HepG2 (cell line): Measurements from ENCODE around the gene CDH11. TPM values are rescaled to one million over a fixed set of nuclear protein-coding genes. Genes with fewer than 3 reads are reported as not detected.

Experiments
- ATAC-seq: fragments of 200-7000 bp; cut with Tn5 transposase; 3 replicates; pipeline ENCODE4 v1.9.1; 2020; ENCODE audit warnings: mild to moderate bottlenecking, moderate library complexity
- BruUV-seq: library from RNA; stranded (reverse); fragments of 400-500 nt; replicated peaks from 2 replicates; lab custom pipeline; 2021; lab: Mats Ljungman, UMichigan
- CTCF ChIA-PET: fragments of 300-600 bp; formaldehyde crosslinking; extraction: SDS; loops from one replicate; lab custom pipeline; 2021; ENCODE audit warnings: low total read pairs, inconsistent platforms, low intra/inter-chr PET ratio; lab: Yijun Ruan, JAX
- POLR2A ChIA-PET: fragments of 350-600 bp; sonication (Branson Sonifier 250); formaldehyde crosslinking; loops from one replicate; lab custom pipeline; 2020; ENCODE audit warnings: antibody characterized with exemption, inconsistent platforms; lab: Yijun Ruan, JAX
- DNase-seq: peaks from one replicate; pipeline ENCODE4 v3.0.0-alpha.2; 2015; ENCODE audit warnings: low spot score
- FAIRE-seq: peaks from 3 replicates; lab custom pipeline; 2011; peaks lifted over from hg19 to GRCh38; lab: Jason Lieb, UNC
- H2AFZ ChIP-seq: one replicate; pipeline ENCODE4 v1.6.1; 2011; ENCODE audit warnings: low read length, inconsistent platforms
- H3K27ac ChIP-seq: fragments of 300-600 bp; 3 replicates; pipeline ENCODE4 v1.8.0; 2011; ENCODE audit warnings: mixed run types, mild to moderate bottlenecking, mixed read lengths, low read length, inconsistent platforms; ENCODE audit not compliant: insufficient read depth; ENCODE audit errors: extremely low read length
- H3K27me3 ChIP-seq, 2 experiments: fragments of 200-600 bp in 1 of 2; 2 replicates in 1 of 2; 3 replicates in 1 of 2; pipeline versions ENCODE4 v1.6.0 to v1.8.0; 2011; ENCODE audit warnings: low read length in 2 of 2, mild to moderate bottlenecking in 2 of 2, moderate library complexity in 2 of 2, inconsistent platforms in 1 of 2; ENCODE audit not compliant: insufficient read depth in 2 of 2, control insufficient read depth in 1 of 2
- H3K36me3 ChIP-seq, 2 experiments: fragments of 200-600 bp in 1 of 2; replicated peaks in 1 of 2; 2 replicates in 1 of 2; 3 replicates in 1 of 2; pipeline versions ENCODE4 v1.5.1 to v1.8.0; 2011; ENCODE audit warnings: low read length in 2 of 2, inconsistent platforms in 1 of 2; ENCODE audit not compliant: insufficient read depth in 2 of 2, control insufficient read depth in 1 of 2
- H3K4me1 ChIP-seq: 2 replicates; pipeline ENCODE4 v1.5.1; 2012; ENCODE audit warnings: low read length, inconsistent platforms; ENCODE audit not compliant: insufficient read depth
- H3K4me2 ChIP-seq: 2 replicates; pipeline ENCODE4 v1.6.0; 2011; ENCODE audit warnings: low read depth, low read length, inconsistent platforms
- H3K4me3 ChIP-seq, 3 experiments: fragments of 200-600 bp in 1 of 3; sonication (generic), shearing (Covaris generic) in 1 of 3; replicated peaks in 1 of 3; 2 replicates each; pipeline ENCODE4 v1.5.1; 2011 to 2016; ENCODE audit warnings: low read length in 3 of 3, inconsistent platforms in 2 of 3, low read depth in 2 of 3, mild to moderate bottlenecking in 2 of 3, control low read depth in 1 of 3, mixed read lengths in 1 of 3; ENCODE audit not compliant: insufficient read depth in 1 of 3
- H3K79me2 ChIP-seq: one replicate; pipeline ENCODE4 v1.6.1; 2011; ENCODE audit warnings: low read length, inconsistent platforms; ENCODE audit not compliant: insufficient read depth
- H3K9ac ChIP-seq: 2 replicates; pipeline ENCODE4 v1.6.0; 2011; ENCODE audit warnings: mild to moderate bottlenecking, low read depth, low read length, inconsistent platforms; ENCODE audit not compliant: insufficient read depth
- H3K9me3 ChIP-seq: 2 replicates; pipeline ENCODE4 v1.5.1; 2012; ENCODE audit warnings: mild to moderate bottlenecking, low read length
- H4K20me1 ChIP-seq: 2 replicates; pipeline ENCODE4 v1.6.0; 2011; ENCODE audit warnings: inconsistent platforms, mild to moderate bottlenecking, low read length, moderate library complexity; ENCODE audit not compliant: insufficient read depth
- ARID2 ChIP-seq: sonication (generic); formaldehyde crosslinking; IDR thresholded peaks from 2 replicates; pipeline ENCODE4 v1.8.1; 2022; ENCODE audit warnings: mild to moderate bottlenecking, missing genetic modification reagents, borderline replicate concordance
- ATRX ChIP-seq: sonication (generic); formaldehyde crosslinking; IDR thresholded peaks from 2 replicates; pipeline ENCODE4 v1.4.0; 2020; ENCODE audit warnings: missing genetic modification reagents, borderline replicate concordance
- BHLHE40 ChIP-seq: IDR thresholded peaks from 2 replicates; pipeline ENCODE4 v1.6.1; 2011; ENCODE audit warnings: low read length, improper control_type of control experiment
- GABPB1 ChIP-seq: IDR thresholded peaks from 2 replicates; pipeline ENCODE4 v1.6.1; 2016; ENCODE audit warnings: mild to moderate bottlenecking, missing genetic modification reagents, moderate library complexity, missing compliant biosample characterization
- GRHL1 ChIP-seq: sonication (generic); formaldehyde crosslinking; conservative IDR thresholded peaks from 2 replicates; pipeline ENCODE4 v1.8.0; 2022; ENCODE audit warnings: missing genetic modification reagents
- KLF15 ChIP-seq: sonication (generic); formaldehyde crosslinking; IDR thresholded peaks from 2 replicates; pipeline ENCODE4 v1.8.1; 2023; ENCODE audit warnings: borderline replicate concordance, mild to moderate bottlenecking, inconsistent platforms, missing genetic modification reagents, mixed read lengths
- SKIL ChIP-seq: sonication (generic); formaldehyde crosslinking; IDR thresholded peaks from 2 replicates; pipeline ENCODE4 v1.8.0; 2022; ENCODE audit warnings: missing genetic modification reagents, mild to moderate bottlenecking, moderate library complexity, borderline replicate concordance
- SOX13 ChIP-seq, 3 experiments: fragments of 450-650 bp in 1 of 3; sonication (generic) in 1 of 3; formaldehyde crosslinking in 1 of 3; IDR thresholded peaks in 2 of 3; conservative IDR thresholded peaks in 1 of 3; 2 replicates each; pipeline versions ENCODE4 v1.5.0 to v1.6.1; 2016 to 2020; ENCODE audit warnings: antibody characterized with exemption in 1 of 3, mild to moderate bottlenecking in 1 of 3, missing compliant biosample characterization in 1 of 3, missing genetic modification reagents in 1 of 3, moderate library complexity in 1 of 3
- ZFP41 ChIP-seq: sonication (generic); formaldehyde crosslinking; IDR thresholded peaks from 2 replicates; pipeline ENCODE4 v1.4.0; 2020; ENCODE audit warnings: mild to moderate bottlenecking, missing genetic modification reagents, borderline replicate concordance
- ZNF710 ChIP-seq: sonication (generic); formaldehyde crosslinking; IDR thresholded peaks from 2 replicates; pipeline ENCODE4 v1.5.0; 2020; ENCODE audit warnings: mild to moderate bottlenecking, missing genetic modification reagents, borderline replicate concordance
- ZNF713 ChIP-seq: sonication (generic); formaldehyde crosslinking; IDR thresholded peaks from 2 replicates; pipeline ENCODE4 v1.4.0; 2020; ENCODE audit warnings: mild to moderate bottlenecking, missing genetic modification reagents
- ZNF724P ChIP-seq: sonication (generic); formaldehyde crosslinking; IDR thresholded peaks from 2 replicates; pipeline ENCODE4 v1.8.0; 2022; ENCODE audit warnings: missing genetic modification reagents, borderline replicate concordance
- ZNF747 ChIP-seq: sonication (generic); formaldehyde crosslinking; IDR thresholded peaks from 2 replicates; pipeline ENCODE4 v1.8.1; 2023; ENCODE audit warnings: missing genetic modification reagents, mild to moderate bottlenecking, borderline replicate concordance
- ZSCAN20 ChIP-seq: sonication (generic); formaldehyde crosslinking; IDR thresholded peaks from 2 replicates; pipeline ENCODE4 v1.4.0; 2020; ENCODE audit warnings: missing genetic modification reagents, mild to moderate bottlenecking, borderline replicate concordance
- WGBS: methylation state at CpG from one replicate; pipeline ENCODE4 v1.1.6; 2017; ENCODE audit warnings: low lambda C conversion rate; 5-methylcytosine and 5-hydroxymethylcytosine counted together
- in situ Hi-C: cut with HindIII; loops from 2 replicates; pipeline ENCODE4 v1.10.0; 2017; ENCODE audit warnings: low pct_unique_long_range_greater_than_20kb; ENCODE audit not compliant: extremely low pct_ligation_motif_present
- intact Hi-C: fragments of 100-400 bp; cut with micrococcal nuclease; formaldehyde crosslinking; loops from one replicate; pipeline ENCODE4 v1.10.0; 2022; ENCODE audit not compliant: unreplicated experiment
- polyA plus RNA-seq, 8 experiments: library from polyadenylated mRNA; depleted of rRNA in 3 of 8; stranded (reverse) in 7 of 8; unstranded in 1 of 8; fragments of >200 nt; fragmentation: Illumina TruSeq in 4 of 8; extraction: Trizol in 4 of 8; gene quantifications; 2 replicates each; pipeline versions ENCODE4 v1.2.1 to v1.2.3, GENCODE V29; 2011 to 2016; ENCODE audit warnings: low read depth in 4 of 8, missing spikeins in 1 of 8, mixed read lengths in 1 of 8; ENCODE audit not compliant: insufficient read depth in 1 of 8
- total RNA-seq, 5 experiments: library from RNA; depleted of rRNA; stranded (reverse); fragments of >200 nt; fragmentation: Illumina TruSeq; extraction: Trizol; gene quantifications; 2 replicates each; pipeline ENCODE4 v1.2.3, GENCODE V29; 2016; ENCODE audit warnings: low read depth in 1 of 5

CDH11 gene
- total and polyA plus RNA-seq, 2 of the 13 experiments (the other 11 are each of a cell fraction or from before 2014, with no cell fraction given) = not detected

- TF ChIP-seq ZSCAN20 (CRISPR knock-in tag) = no peak
- TF ChIP-seq ARID2 (CRISPR knock-in tag) = no peak
- no peak for TF ChIP-seq GRHL1 (CRISPR knock-in tag)
- TF ChIP-seq KLF15 = no peak
Observed at GRCh38 chr16:65095090-65095728, 26.7 kb downstream of the CDH11 start (continued).

- Histone ChIP-seq H3K9me3 (no peaks in the 10 kb centered on the region), H2AFZ (no peak overlapping the region), H3K36me3 (no peaks in the 10 kb centered on the region), H3K27ac (no peak overlapping the region), H3K27me3 (no peaks in the 10 kb centered on the region), H3K9ac (no peak overlapping the region), H4K20me1 (no peaks in the 10 kb centered on the region), H3K4me1 (no peaks in the 10 kb centered on the region), H3K79me2 (no peaks in the 10 kb centered on the region), H3K4me3 (no peak overlapping the region), H3K4me2 (no peak overlapping the region)
- no peak for ATAC-seq
- no peak for DNase-seq
- no TSS peak for BruUV-seq
- 0% methylated on average over 1 of the region's 1 CpG for WGBS
- no peak for FAIRE-seq
- POLR2A ChIA-PET = no interaction called here
- in situ Hi-C loops (no loop called here), intact Hi-C loops (no loop called here)
- CTCF ChIA-PET = no interaction called here
- TF ChIP-seq ZNF710 (CRISPR knock-in tag) = no peak
- TF ChIP-seq SOX13 (IDR thresholded peaks at IDR 0.05) = no peak
- TF ChIP-seq SOX13 (CRISPR knock-in tag; conservative IDR thresholded peaks at IDR 0.05 in 1 of 2, IDR thresholded peaks at IDR 0.05 in 1 of 2) = no peak
- no peak for TF ChIP-seq BHLHE40
- no peak for TF ChIP-seq ZNF747
- no peak for TF ChIP-seq ATRX
- TF ChIP-seq SKIL (CRISPR knock-in tag) = no peak
- TF ChIP-seq ZFP41 = no peak
- no peak for TF ChIP-seq ZNF713 (CRISPR knock-in tag)
- no peak for TF ChIP-seq ZNF724P (CRISPR knock-in tag)
- no peak for TF ChIP-seq GABPB1 (CRISPR knock-in tag)
Observed at GRCh38 chr16:65094009-65094408, 27.9 kb downstream of the CDH11 start.
